HCT116 (cell line): Measurements from ENCODE around the gene CCSER1.

Experiments
- CTCF ChIP-seq, 3 experiments: fragments of 200-600 bp in 1 of 3; sonication (generic) in 1 of 3; IDR thresholded peaks in 2 of 3; conservative IDR thresholded peaks in 1 of 3; 2 replicates each; pipeline ENCODE4 v1.5.1; 2012 to 2017; ENCODE audit warnings: low read depth in 2 of 3, low read length in 2 of 3, antibody characterized with exemption in 1 of 3, borderline replicate concordance in 1 of 3, control low read depth in 1 of 3, mild to moderate bottlenecking in 1 of 3, mixed read lengths in 1 of 3, mixed run types in 1 of 3, moderate library complexity in 1 of 3; ENCODE audit not compliant: insufficient read depth in 1 of 3
- EZH2phosphoT487 ChIP-seq: fragments of 200-600 bp; IDR thresholded peaks from 2 replicates; pipeline ENCODE4 v1.6.1; 2018; ENCODE audit warnings: antibody characterized with exemption, borderline replicate concordance
- POLR2A ChIP-seq: IDR thresholded peaks from 2 replicates; pipeline ENCODE4 v1.7.0; 2011; ENCODE audit warnings: borderline replicate concordance; ENCODE audit not compliant: insufficient read depth, insufficient read length; ENCODE audit errors: extremely low read depth
- POLR2AphosphoS5 ChIP-seq: IDR thresholded peaks from 2 replicates; pipeline ENCODE4 v1.6.1; 2011; ENCODE audit warnings: mild to moderate bottlenecking, low read depth, low read length, moderate library complexity
- SIN3A ChIP-seq: IDR thresholded peaks from 2 replicates; pipeline ENCODE4 v1.6.1; 2012; ENCODE audit warnings: low read depth
- ZFX ChIP-seq: fragments of 450-650 bp; IDR thresholded peaks from 2 replicates; pipeline ENCODE4 v1.6.1; 2017

DNA sequence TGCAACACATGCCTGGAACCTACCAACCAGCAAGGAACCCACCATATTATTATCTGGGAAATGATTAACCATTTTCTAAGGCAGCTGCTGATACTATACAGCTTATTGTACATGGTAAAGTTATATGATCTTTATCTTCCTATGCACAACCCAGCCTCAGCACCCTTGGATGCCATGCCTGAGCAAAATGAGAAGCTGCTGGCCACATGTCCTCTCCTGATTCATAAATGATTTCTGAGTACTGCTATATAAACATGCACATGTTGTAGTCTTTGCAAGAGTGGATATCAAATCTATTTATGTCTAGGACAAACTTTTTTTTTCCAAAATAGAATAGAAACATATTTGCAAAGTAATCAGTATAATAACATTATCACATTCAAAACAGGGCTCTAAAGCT, 1043.6 kb downstream of the CCSER1 start:
- no peak for TF ChIP-seq CTCF (IDR thresholded peaks at IDR 0.05 in 2 of 3, conservative IDR thresholded peaks at IDR 0.05 in 1 of 3; ENCODE audit: borderline replicate concordance in 1 of 3, insufficient read depth in 1 of 3, low read depth in 2 of 3, low read length in 2 of 3)
- no peak for TF ChIP-seq SIN3A
- TF ChIP-seq POLR2AphosphoS5 = no peak
- TF ChIP-seq POLR2A = no peak
- TF ChIP-seq EZH2phosphoT487 = no peak
- TF ChIP-seq ZFX = no peak
